GM23338 (cell line): Measurements from ENCODE around the gene DUSP9. TPM values are rescaled to one million over a fixed set of nuclear protein-coding genes. Genes with fewer than 3 reads are reported as not detected.

ENCODE experiments used
- ATAC-seq: fragments of 200-7000 bp; cut with Tn5 transposase; 3 replicates; pipeline ENCODE4 v1.9.1; 2020
- DNase-seq: peaks from one replicate; pipeline ENCODE4 v3.0.0-alpha.2; 2015; ENCODE audit warnings: low spot score
- H2AFZ ChIP-seq: fragments of 200-600 bp; sonication (generic); 2 replicates; pipeline ENCODE4 v1.8.0; 2016; ENCODE audit warnings: antibody characterized with exemption, mild to moderate bottlenecking, moderate library complexity
- H3F3A ChIP-seq: fragments of 200-600 bp; sonication (generic); replicated peaks from 2 replicates; pipeline ENCODE4 v1.8.0; 2017; ENCODE audit warnings: antibody characterized with exemption, mixed run types, low read depth
- H3K27ac ChIP-seq: fragments of 200-600 bp; sonication (generic); 2 replicates; pipeline ENCODE4 v1.6.1; 2016; ENCODE audit warnings: low read depth
- H3K27me3 ChIP-seq: fragments of 200-600 bp; sonication (generic); 2 replicates; pipeline ENCODE4 v1.8.0; 2016; ENCODE audit warnings: mild to moderate bottlenecking, mixed run types, moderate library complexity; ENCODE audit not compliant: insufficient read depth
- H3K36me3 ChIP-seq: fragments of 200-600 bp; sonication (generic); 2 replicates; pipeline ENCODE4 v1.8.0; 2016; ENCODE audit warnings: mild to moderate bottlenecking; ENCODE audit not compliant: insufficient read depth
- H3K4me1 ChIP-seq: fragments of 200-600 bp; sonication (generic); 2 replicates; pipeline ENCODE4 v1.8.0; 2016; ENCODE audit warnings: mild to moderate bottlenecking, moderate library complexity; ENCODE audit not compliant: insufficient read depth
- H3K4me2 ChIP-seq: fragments of 200-600 bp; sonication (generic); 2 replicates; pipeline ENCODE4 v1.7.1; 2017; ENCODE audit warnings: mixed run types
- H3K4me3 ChIP-seq: fragments of 200-600 bp; sonication (generic); 2 replicates; pipeline ENCODE4 v1.6.1; 2016; ENCODE audit warnings: mixed run types
- H3K79me2 ChIP-seq: fragments of 200-600 bp; sonication (generic); replicated peaks from 2 replicates; pipeline ENCODE4 v1.8.0; 2017; ENCODE audit warnings: mild to moderate bottlenecking; ENCODE audit not compliant: insufficient read depth
- H3K9me2 ChIP-seq: fragments of 200-600 bp; sonication (generic); 2 replicates; pipeline ENCODE4 v1.8.0; 2017; ENCODE audit not compliant: insufficient read depth
- H4K20me1 ChIP-seq: fragments of 200-600 bp; sonication (generic); replicated peaks from 2 replicates; pipeline ENCODE4 v1.8.0; 2017; ENCODE audit warnings: mild to moderate bottlenecking; ENCODE audit not compliant: insufficient read depth
- H3K27ac Mint-ChIP-seq: 2 replicates; pipeline ENCODE4 v1.8.0; 2020; ENCODE audit warnings: inconsistent platforms, mild to moderate bottlenecking, moderate library complexity, mixed read lengths
- H3K27me3 Mint-ChIP-seq: 3 replicates; pipeline ENCODE4 v1.8.0; 2022; ENCODE audit warnings: low read depth, mild to moderate bottlenecking, moderate library complexity, mixed read lengths, inconsistent platforms; ENCODE audit not compliant: insufficient read depth, poor library complexity
- H3K36me3 Mint-ChIP-seq: 3 replicates; pipeline ENCODE4 v1.8.0; 2021; ENCODE audit warnings: low read depth, mild to moderate bottlenecking, inconsistent platforms, moderate library complexity, mixed read lengths
- H3K4me1 Mint-ChIP-seq: 3 replicates; pipeline ENCODE4 v1.8.0; 2020; ENCODE audit warnings: mild to moderate bottlenecking, inconsistent platforms, mixed read lengths
- H3K4me3 Mint-ChIP-seq: 3 replicates; pipeline ENCODE4 v1.8.0; 2021; ENCODE audit warnings: moderate library complexity, mild to moderate bottlenecking, inconsistent platforms, mixed read lengths
- H3K9me3 Mint-ChIP-seq: 3 replicates; pipeline ENCODE4 v1.8.0; 2020; ENCODE audit warnings: moderate library complexity, mild to moderate bottlenecking, inconsistent platforms, mixed read lengths
- CREB1 ChIP-seq: fragments of 250-450 bp; sonication (Bioruptor Pico); IDR thresholded peaks from 2 replicates; pipeline ENCODE4 v1.5.0; 2020; ENCODE audit warnings: low read depth, mild to moderate bottlenecking, moderate library complexity
- EZH2 ChIP-seq: fragments of 200-600 bp; sonication (generic); IDR thresholded peaks from one replicate; pipeline ENCODE4 v1.8.0; 2017; ENCODE audit warnings: antibody characterized with exemption, mild to moderate bottlenecking, low read depth; ENCODE audit not compliant: unreplicated experiment
- EZH2phosphoT487 ChIP-seq: fragments of 200-600 bp; sonication (generic); IDR thresholded peaks from one replicate; pipeline ENCODE4 v1.8.1; 2018; ENCODE audit warnings: antibody characterized with exemption; ENCODE audit not compliant: unreplicated experiment
- JUNB ChIP-seq: IDR thresholded peaks from one replicate; pipeline ENCODE4 v1.6.1; 2016; ENCODE audit warnings: antibody characterized with exemption; ENCODE audit not compliant: unreplicated experiment
- NANOG ChIP-seq: IDR thresholded peaks from 2 replicates; pipeline ENCODE4 v1.6.1; 2016; ENCODE audit warnings: antibody characterized with exemption, borderline replicate concordance
- POLR2AphosphoS5 ChIP-seq: IDR thresholded peaks from 2 replicates; pipeline ENCODE4 v1.6.1; 2016; ENCODE audit warnings: antibody characterized with exemption, low read depth
- REST ChIP-seq: IDR thresholded peaks from one replicate; pipeline ENCODE4 v1.6.1; 2018; ENCODE audit warnings: antibody characterized with exemption; ENCODE audit not compliant: unreplicated experiment
- STAT1 ChIP-seq: IDR thresholded peaks from one replicate; pipeline ENCODE4 v1.6.1; 2016; ENCODE audit warnings: antibody characterized with exemption; ENCODE audit not compliant: unreplicated experiment
- ZNF114 ChIP-seq: fragments of 250-450 bp; sonication (Bioruptor Pico); IDR thresholded peaks from 2 replicates; pipeline ENCODE4 v1.5.0; 2020; ENCODE audit warnings: mild to moderate bottlenecking, moderate library complexity
- ZNF331 ChIP-seq: fragments of 250-450 bp; sonication (Bioruptor Pico); IDR thresholded peaks from 2 replicates; pipeline ENCODE4 v1.5.0; 2020; ENCODE audit warnings: low read depth, mild to moderate bottlenecking, moderate library complexity
- polyA plus RNA-seq: library from polyadenylated mRNA; unstranded; fragments of >200 nt; fragmentation: Nextera tagmentation; extraction: Ambion mirVana; gene quantifications from 2 replicates; pipeline ENCODE4 v1.2.1, GENCODE V29; 2016
- total RNA-seq: library from RNA; depleted of rRNA; stranded (reverse); fragments of >200 nt; shearing (Covaris generic); gene quantifications from 2 replicates; pipeline ENCODE4 v1.2.3, GENCODE V29; 2014
- TF ChIP-seq, protein P1 (sequence below), 2 experiments: fragments of 200-600 bp in 1 of 2; sonication (generic) in 1 of 2; conservative IDR thresholded peaks; 2 replicates each; pipeline versions ENCODE4 v1.5.1 to v1.6.1; 2016 to 2017; ENCODE audit warnings: antibody characterized with exemption in 2 of 2, low read depth in 2 of 2, mild to moderate bottlenecking in 2 of 2, moderate library complexity in 1 of 2
- TF ChIP-seq, protein P2 (sequence below): IDR thresholded peaks from 2 replicates; pipeline ENCODE4 v1.6.1; 2016; ENCODE audit warnings: antibody characterized with exemption

Gene DUSP9
- total and polyA plus RNA-seq, 2 experiments from 2014 or later, result 0.71 to 3.9 TPM

DNA sequence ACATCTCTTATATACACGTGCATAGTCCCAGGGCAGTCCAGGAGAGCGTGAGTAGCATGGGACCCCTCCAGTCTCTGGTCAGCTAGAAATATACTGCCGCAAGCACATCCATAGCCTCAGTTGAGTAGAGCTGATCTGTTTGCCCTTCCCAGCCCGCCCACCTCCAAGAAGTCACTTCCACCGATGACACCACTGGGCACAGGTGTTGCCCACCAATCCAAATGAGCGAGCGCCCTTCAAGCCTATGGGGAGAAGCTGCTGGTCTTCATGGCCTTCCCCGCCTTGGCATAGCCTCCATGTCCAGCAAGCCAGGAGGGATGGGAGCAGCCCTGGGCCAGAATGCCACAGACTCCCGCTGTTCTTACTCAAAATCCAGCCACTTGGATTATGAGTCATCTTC, 10.2 kb downstream of the DUSP9 start:
- Mint-ChIP-seq H3K27ac (no peak overlapping the region), H3K4me1 (no peaks in the 10 kb centered on the region), H3K9me3 (peaks cover 3% of the 10 kb centered on the region; the same call in 1 of the 3 replicates), H3K4me3 (no peak overlapping the region), H3K36me3 (no peaks in the 10 kb centered on the region), H3K27me3 (peaks cover 6% of the 10 kb centered on the region)
- H3K79me2 ChIP-seq, result no peaks in the 10 kb centered on the region
- no peak overlapping the region for H3K4me3 ChIP-seq
- H3K4me2 ChIP-seq, result no peak overlapping the region
- peaks cover 13% of the 10 kb centered on the region for H3K27me3 ChIP-seq
- TF ChIP-seq, protein P1, sequence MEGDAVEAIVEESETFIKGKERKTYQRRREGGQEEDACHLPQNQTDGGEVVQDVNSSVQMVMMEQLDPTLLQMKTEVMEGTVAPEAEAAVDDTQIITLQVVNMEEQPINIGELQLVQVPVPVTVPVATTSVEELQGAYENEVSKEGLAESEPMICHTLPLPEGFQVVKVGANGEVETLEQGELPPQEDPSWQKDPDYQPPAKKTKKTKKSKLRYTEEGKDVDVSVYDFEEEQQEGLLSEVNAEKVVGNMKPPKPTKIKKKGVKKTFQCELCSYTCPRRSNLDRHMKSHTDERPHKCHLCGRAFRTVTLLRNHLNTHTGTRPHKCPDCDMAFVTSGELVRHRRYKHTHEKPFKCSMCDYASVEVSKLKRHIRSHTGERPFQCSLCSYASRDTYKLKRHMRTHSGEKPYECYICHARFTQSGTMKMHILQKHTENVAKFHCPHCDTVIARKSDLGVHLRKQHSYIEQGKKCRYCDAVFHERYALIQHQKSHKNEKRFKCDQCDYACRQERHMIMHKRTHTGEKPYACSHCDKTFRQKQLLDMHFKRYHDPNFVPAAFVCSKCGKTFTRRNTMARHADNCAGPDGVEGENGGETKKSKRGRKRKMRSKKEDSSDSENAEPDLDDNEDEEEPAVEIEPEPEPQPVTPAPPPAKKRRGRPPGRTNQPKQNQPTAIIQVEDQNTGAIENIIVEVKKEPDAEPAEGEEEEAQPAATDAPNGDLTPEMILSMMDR (conservative IDR thresholded peaks at IDR 0.05; ENCODE audit: low read depth in 2 of 2), result no peak
- H3F3A ChIP-seq, result no peaks in the 10 kb centered on the region
- no peak overlapping the region for H3K27ac ChIP-seq
- DNase-seq (no peak), ATAC-seq (no peak)
- no peaks in the 10 kb centered on the region for H4K20me1 ChIP-seq
- no peaks in the 10 kb centered on the region for H3K4me1 ChIP-seq
- H3K9me2 ChIP-seq, result no peaks in the 10 kb centered on the region
- H2AFZ ChIP-seq, result no peak overlapping the region
- no peaks in the 10 kb centered on the region for H3K36me3 ChIP-seq

DNA sequence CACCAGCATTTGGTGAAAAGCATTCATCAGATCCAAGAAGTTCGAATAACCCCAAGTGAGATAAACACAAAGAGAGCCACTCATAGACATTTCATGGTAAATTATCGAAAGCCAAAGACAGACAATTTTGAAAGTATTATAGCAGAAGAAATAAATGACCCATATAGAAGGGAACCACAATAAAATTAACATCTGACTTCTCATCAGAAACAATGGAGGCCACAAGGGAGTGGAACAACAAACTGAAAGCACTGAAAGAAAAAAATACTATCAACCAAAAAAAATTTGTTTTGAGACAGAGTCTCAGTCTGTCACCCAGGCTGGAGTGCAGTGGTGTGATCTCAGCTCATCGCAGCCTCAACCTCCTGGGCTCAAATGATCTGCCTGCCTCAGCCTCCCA, 12.3 kb downstream of the DUSP9 start:
- Mint-ChIP-seq H3K36me3 (no peaks in the 10 kb centered on the region), H3K4me1 (no peaks in the 10 kb centered on the region; the same call in 2 of the 3 replicates), H3K9me3 (no peaks in the 10 kb centered on the region; the same call in 2 of the 3 replicates)
- no peak for TF ChIP-seq STAT1
- TF ChIP-seq EZH2phosphoT487, result no peak
- no peak for TF ChIP-seq JUNB
- no peak for TF ChIP-seq REST
- TF ChIP-seq NANOG, result no peak
- no peak for TF ChIP-seq CREB1 (CRISPR knock-in tag)
- no peak for TF ChIP-seq EZH2
- TF ChIP-seq ZNF114 (CRISPR knock-in tag), result no peak
- TF ChIP-seq, protein P2, sequence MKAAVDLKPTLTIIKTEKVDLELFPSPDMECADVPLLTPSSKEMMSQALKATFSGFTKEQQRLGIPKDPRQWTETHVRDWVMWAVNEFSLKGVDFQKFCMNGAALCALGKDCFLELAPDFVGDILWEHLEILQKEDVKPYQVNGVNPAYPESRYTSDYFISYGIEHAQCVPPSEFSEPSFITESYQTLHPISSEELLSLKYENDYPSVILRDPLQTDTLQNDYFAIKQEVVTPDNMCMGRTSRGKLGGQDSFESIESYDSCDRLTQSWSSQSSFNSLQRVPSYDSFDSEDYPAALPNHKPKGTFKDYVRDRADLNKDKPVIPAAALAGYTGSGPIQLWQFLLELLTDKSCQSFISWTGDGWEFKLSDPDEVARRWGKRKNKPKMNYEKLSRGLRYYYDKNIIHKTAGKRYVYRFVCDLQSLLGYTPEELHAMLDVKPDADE, result no peak
- TF ChIP-seq POLR2AphosphoS5, result no peak
- no peak for TF ChIP-seq ZNF331 (CRISPR knock-in tag)
- TF ChIP-seq, protein P1 (conservative IDR thresholded peaks at IDR 0.05; ENCODE audit: low read depth in 2 of 2), result no peak

More for the DNA sequence above, 12.3 kb downstream of the DUSP9 start:
- Mint-ChIP-seq H3K27ac (no peak overlapping the region), H3K27me3 (peaks cover 6% of the 10 kb centered on the region), H3K4me3 (no peak overlapping the region)
- Histone ChIP-seq H3K4me1 (no peaks in the 10 kb centered on the region), H3K27ac (no peak overlapping the region), H3F3A (no peaks in the 10 kb centered on the region), H2AFZ (no peak overlapping the region), H4K20me1 (no peaks in the 10 kb centered on the region), H3K27me3 (peaks cover 13% of the 10 kb centered on the region), H3K9me2 (no peaks in the 10 kb centered on the region), H3K79me2 (no peaks in the 10 kb centered on the region), H3K4me2 (no peak overlapping the region), H3K36me3 (no peaks in the 10 kb centered on the region), H3K4me3 (no peak overlapping the region)
- DNase-seq (no peak), ATAC-seq (no peak)
